ENCODE data around the gene TENT4A.

TENT4A gene

DNA sequence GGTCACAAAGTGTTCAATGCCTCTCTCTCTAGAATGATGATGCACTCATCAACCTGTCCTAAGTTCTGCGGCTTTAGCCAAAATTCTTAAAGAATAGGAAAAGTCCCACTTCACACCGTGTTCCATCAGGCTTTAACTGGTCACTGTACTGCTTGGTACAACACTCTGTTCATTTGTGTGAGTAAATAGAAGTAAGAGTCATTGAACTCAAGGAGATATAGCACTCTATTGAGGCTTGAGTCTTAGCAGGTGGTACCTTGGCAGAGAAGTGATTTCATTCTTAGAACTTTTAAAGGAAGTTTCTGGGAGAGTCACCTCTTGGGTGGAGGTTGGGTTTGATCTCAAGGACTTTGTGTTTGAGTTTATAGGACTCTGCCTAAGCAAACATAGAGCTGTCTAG is 92.6 kb downstream of the TENT4A start:
- no peak for DNase-seq (ENCODE audit: low spot score)

Measured in germinal center (tissue), 1 donor.